SK-MEL-5 (cell line): Measurements from ENCODE around the gene LILRA6. TPM values are rescaled to one million over a fixed set of nuclear protein-coding genes. Genes with fewer than 3 reads are reported as not detected.
"Not testable (repeated sequence)": the region's sequence is repeated elsewhere in the genome, so short reads cannot be mapped to it uniquely, and the experiment has no call there.

ENCODE experiments used
- DNase-seq: peaks from one replicate; pipeline ENCODE4 v3.0.0-alpha.2; 2016; ENCODE audit warnings: low read depth, low spot score
- in situ Hi-C: cut with HindIII; loops from 2 replicates; pipeline ENCODE4 v1.10.0; 2016; ENCODE audit warnings: low sequenced_read_pairs, high pct_unique_total_duplicates, low pct_unique_long_range_greater_than_20kb
- polyA plus RNA-seq, 2 experiments: library from polyadenylated mRNA; depleted of rRNA; stranded (reverse); fragments of >200 nt; gene quantifications; 2 replicates each; pipeline ENCODE4 v1.2.3, GENCODE V29; 2015
- total RNA-seq: library from RNA; depleted of rRNA; stranded (reverse); fragments of >200 nt; shearing (Covaris generic); gene quantifications from 2 replicates; pipeline ENCODE4 v1.2.3, GENCODE V29; 2014; rRNA removed

The LILRA6 gene
- 0.16 TPM in 1 of 2 replicates, not detected in the other for total RNA-seq
- not detected in 2 replicates for polyA plus RNA-seq (2015; cell fraction: cytosol; rRNA removed)
- polyA plus RNA-seq (2015; cell fraction: nucleus; rRNA removed): 1.7 TPM in 1 of 2 replicates, not detected in the other

- DNase-seq, in situ Hi-C loops: not testable (repeated sequence)
Observed at GRCh38 chr19:54242646-54243045, at the start of gene LILRA6. Gene LILRA6 (minus strand): TSS chr19:54242790.

DNA sequence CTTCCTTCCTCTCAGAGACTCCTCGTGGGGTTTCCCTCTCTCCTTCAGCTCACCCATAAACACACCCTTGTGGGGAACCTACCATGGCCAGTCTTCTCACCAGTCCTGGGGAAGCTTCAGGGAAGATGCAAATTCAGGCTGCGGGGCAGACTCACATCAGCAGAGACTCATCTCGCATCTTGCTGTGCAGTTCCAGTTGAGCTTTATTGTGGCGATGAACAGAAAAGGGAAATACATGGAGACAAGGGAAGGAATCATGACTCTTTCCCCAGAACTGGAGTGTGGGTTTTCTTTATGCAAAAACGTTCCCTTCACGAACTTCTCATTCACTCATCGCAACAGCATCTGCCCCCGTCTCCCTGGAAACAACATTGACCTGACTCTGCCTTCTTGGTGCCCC is 46.6 kb upstream of the LILRA6 start:
- in situ Hi-C loops, DNase-seq: not testable (repeated sequence)

- in situ Hi-C loops: no loop called here
- DNase-seq: no peak
Observed at GRCh38 chr19:54287456-54287855, 44.9 kb upstream of the LILRA6 start.

GRCh38 chr19:54286283-54286682 is 43.7 kb upstream of the LILRA6 start:
- DNase-seq, in situ Hi-C loops: not testable (repeated sequence)

GRCh38 chr19:54285427-54286056 is 43.0 kb upstream of the LILRA6 start:
- in situ Hi-C loops, DNase-seq: not testable (repeated sequence)

DNA sequence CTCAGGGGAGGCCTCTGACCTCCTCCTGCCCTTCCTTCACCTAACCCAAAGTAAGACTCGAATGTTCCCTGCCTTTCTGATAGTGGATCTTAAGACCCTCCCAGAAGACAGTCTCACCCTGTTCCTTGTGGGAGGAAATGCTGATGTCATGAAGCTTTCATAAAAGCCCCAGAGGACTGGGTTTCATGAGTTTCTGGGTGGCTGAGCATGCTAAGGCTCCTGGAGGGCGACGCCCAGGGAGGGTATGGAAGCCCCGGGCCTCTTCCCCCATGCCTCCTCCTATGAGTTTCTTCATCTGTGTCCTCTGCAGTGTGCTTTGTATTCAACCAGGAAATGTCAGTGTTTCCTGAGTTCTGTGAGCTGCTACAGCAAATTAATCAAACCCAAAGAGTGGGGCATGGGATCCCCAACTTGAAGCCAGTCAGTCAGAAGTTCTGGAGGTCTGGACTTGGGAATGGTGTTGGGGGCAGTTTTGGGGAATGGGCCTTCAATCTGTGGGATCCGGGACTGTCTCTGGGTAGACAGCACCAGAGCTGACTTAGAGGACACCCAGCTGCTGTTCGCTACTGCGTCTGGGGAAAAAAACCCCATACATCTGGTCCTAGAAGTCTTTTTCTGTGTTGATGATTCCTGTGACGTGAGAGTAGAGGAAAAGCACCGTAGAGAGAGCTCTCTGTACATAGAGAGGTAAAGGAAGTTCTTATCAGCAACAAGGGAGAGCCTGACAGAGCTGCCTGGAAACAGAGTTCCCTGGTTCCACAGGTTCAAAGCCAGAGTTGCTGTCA is 40.3 kb upstream of the LILRA6 start:
- in situ Hi-C loops: no loop called here
- no peak for DNase-seq

DNA sequence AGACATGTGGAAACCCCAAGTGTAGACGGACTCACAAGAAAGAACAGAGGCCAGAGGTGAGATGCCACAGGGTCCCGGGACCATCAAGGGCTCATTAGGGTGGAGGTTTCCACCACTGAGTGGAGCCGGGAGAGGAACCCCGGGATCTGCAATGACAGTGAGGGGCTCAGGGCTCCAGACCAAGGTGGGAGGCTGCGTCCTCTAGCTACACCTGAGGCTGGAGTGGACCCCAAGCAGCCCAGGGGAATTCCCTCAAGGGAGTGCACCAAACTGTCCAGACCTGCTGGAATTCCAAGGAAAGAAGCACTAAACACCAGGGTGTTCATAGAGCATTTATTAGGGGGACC is 39.1 kb upstream of the LILRA6 start:
- DNase-seq, in situ Hi-C loops: not testable (repeated sequence)

GRCh38 chr19:54281007-54281728 is 38.6 kb upstream of the LILRA6 start, which contains the start of gene LILRB2:
Gene LILRB2 (minus strand): TSS chr19:54281110. CDS start chr19:54280496, 614 bp downstream.
- DNase-seq: no peak
- in situ Hi-C loops: no loop called here

GRCh38 chr19:54280441-54280840 is 37.9 kb upstream of the LILRA6 start:
- in situ Hi-C loops, DNase-seq: not testable (repeated sequence)

GRCh38 chr19:54280025-54280424 is 37.4 kb upstream of the LILRA6 start:
- DNase-seq, in situ Hi-C loops: not testable (repeated sequence)

GRCh38 chr19:54279406-54279962 is 36.9 kb upstream of the LILRA6 start:
- no peak for DNase-seq
- in situ Hi-C loops: no loop called here

GRCh38 chr19:54278571-54279195 is 36.1 kb upstream of the LILRA6 start:
- DNase-seq, in situ Hi-C loops: not testable (repeated sequence)

DNA sequence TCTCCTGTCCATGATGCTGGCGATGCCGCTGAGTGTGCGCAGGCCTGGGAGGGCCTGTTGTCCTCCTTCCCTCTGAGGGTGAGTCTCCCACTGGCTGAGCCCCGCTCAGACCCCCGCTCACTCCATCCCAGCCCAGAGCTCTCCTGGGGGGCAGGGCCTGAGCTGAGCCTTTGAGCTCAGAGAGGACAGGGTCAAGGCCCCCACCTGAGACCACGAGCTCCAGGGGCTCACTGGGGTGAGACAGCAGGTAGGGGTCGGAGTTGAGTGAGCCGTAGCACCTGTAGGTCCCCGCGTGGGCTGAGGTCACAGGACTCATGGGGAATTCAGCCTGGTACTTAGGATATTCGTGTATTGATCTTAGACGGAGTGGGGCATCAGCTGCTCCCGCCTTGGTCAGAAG is 35.5 kb upstream of the LILRA6 start:
- DNase-seq, in situ Hi-C loops: not testable (repeated sequence)

- DNase-seq, in situ Hi-C loops: not testable (repeated sequence)
Observed at GRCh38 chr19:54277111-54277615, 34.6 kb upstream of the LILRA6 start.

DNA sequence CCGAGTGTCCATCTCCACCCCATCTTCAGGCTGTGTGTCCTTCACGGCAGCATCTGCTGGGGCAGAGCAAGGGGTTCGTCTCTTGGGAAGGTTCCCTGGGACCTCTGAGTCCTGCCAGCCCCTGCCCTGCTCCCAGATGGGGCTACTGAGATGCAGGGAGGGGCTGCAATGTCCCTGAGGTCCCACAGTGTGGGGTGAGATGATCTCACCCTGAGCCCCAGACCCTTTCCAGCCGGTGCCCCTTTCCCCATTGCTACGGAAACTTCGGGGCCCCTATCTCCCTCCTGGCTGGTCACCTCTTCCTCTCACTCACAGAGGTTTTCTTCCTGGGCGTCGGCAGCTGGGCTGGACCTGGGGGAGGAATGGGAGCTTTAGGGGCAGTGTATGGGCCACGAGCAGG is 33.4 kb upstream of the LILRA6 start:
- no peak for DNase-seq
- in situ Hi-C loops: no loop called here

DNA sequence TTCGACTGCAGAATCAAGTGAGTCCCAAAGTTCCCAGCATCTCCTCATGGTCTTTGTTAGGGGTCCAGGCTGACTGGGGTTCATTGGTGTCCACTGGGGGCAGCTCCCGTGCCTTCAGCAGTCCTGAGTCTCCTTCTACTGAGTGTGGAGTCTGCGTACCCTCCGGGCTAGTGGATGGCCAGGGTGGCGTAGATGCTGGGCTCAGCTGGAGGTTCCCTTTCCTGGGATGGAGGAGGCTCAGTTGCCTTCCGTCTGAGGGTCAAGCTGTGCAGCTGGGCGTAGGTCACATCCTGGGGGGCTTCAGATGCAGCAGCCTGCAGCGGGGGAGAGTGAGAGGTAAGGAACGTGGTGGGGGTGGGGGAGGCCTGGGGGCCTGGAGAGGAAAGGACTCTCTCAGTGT is 31.9 kb upstream of the LILRA6 start:
- DNase-seq, in situ Hi-C loops: not testable (repeated sequence)

DNA sequence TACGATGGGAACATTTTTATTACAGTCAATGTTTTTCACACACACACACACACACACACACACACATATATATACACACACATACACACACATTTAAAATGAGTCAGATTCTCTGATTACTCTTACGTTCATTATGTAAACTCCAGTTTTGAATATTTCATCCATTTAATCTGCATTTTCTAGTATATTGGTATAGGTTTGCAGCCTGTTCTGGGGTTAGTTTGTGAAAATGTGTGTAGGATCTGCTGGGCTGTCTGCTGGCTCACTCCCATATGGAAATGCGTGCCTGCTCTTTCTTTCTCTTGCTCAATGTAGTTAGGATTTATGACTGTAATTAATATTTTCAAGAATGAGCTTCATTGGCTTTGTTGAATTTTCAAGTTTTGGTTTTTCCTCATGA is 31.2 kb upstream of the LILRA6 start:
- no peak for DNase-seq
- in situ Hi-C loops: no loop called here
